IMR-90 (cell line): ENCODE results near the gene ADTRP. TPM values are rescaled to one million over a fixed set of nuclear protein-coding genes. Genes with fewer than 3 reads are reported as not detected.

Experiments used
- ATAC-seq: fragments of 200-7000 bp; cut with Tn5 transposase; 2 replicates; pipeline ENCODE4 v1.9.1; 2020; ENCODE audit warnings: low read depth, mild to moderate bottlenecking, moderate library complexity
- BruUV-seq: library from RNA; stranded (reverse); fragments of 400-500 nt; replicated peaks from 2 replicates; lab custom pipeline; 2021; lab: Mats Ljungman, UMichigan
- CTCF ChIA-PET: fragments of 300-600 bp; formaldehyde crosslinking; extraction: SDS; loops from one replicate; lab custom pipeline; 2021; ENCODE audit warnings: antibody characterized with exemption; lab: Yijun Ruan, JAX
- POLR2A ChIA-PET: fragments of 300-600 bp; sonication (Branson Sonifier 250); formaldehyde crosslinking; loops from one replicate; lab custom pipeline; 2022; ENCODE audit warnings: antibody characterized with exemption; ENCODE audit not compliant: unreplicated experiment; lab: Charles Lee
- DNase-seq: peaks from one replicate; pipeline ENCODE4 v3.0.0; 2013
- H2AFZ ChIP-seq: replicated peaks from 2 replicates; pipeline ENCODE3; 2013; ENCODE audit warnings: low read length, mild to moderate bottlenecking; ENCODE audit not compliant: poor library complexity
- H2AK5ac ChIP-seq: 2 replicates; pipeline ENCODE4 v1.6.1; 2013; ENCODE audit warnings: low read depth, low read length, inconsistent platforms
- H2AK9ac ChIP-seq: replicated peaks from 2 replicates; pipeline ENCODE3; 2013; ENCODE audit warnings: mild to moderate bottlenecking, low read depth, low read length, moderate library complexity; ENCODE audit not compliant: poor library complexity
- H2BK120ac ChIP-seq: 2 replicates; pipeline ENCODE4 v1.6.1; 2013; ENCODE audit warnings: low read depth, low read length, inconsistent platforms
- H2BK15ac ChIP-seq: 3 replicates; pipeline ENCODE4 v1.6.1; 2013; ENCODE audit warnings: low read depth, low read length, inconsistent platforms
- H2BK20ac ChIP-seq: 2 replicates; pipeline ENCODE4 v1.6.1; 2013; ENCODE audit warnings: low read depth, mild to moderate bottlenecking, inconsistent platforms, low read length, moderate library complexity
- H2BK5ac ChIP-seq: 2 replicates; pipeline ENCODE4 v1.6.1; 2013; ENCODE audit warnings: mild to moderate bottlenecking, low read depth, low read length, inconsistent platforms; ENCODE audit not compliant: poor library complexity, severe bottlenecking
- H3K14ac ChIP-seq: replicated peaks from 2 replicates; pipeline ENCODE4 v1.6.1; 2013; ENCODE audit warnings: low read depth, low read length, inconsistent platforms
- H3K18ac ChIP-seq: 2 replicates; pipeline ENCODE4 v1.6.1; 2013; ENCODE audit warnings: low read depth, low read length, control low read depth
- H3K23ac ChIP-seq: 2 replicates; pipeline ENCODE4 v1.6.1; 2013; ENCODE audit warnings: low read depth, low read length, inconsistent platforms
- H3K27ac ChIP-seq: 2 replicates; pipeline ENCODE4 v1.5.1; 2013; ENCODE audit warnings: mild to moderate bottlenecking, control low read depth, low read length; ENCODE audit not compliant: insufficient read depth
- H3K27me3 ChIP-seq: 2 replicates; pipeline ENCODE4 v1.6.1; 2013; ENCODE audit warnings: low read length; ENCODE audit not compliant: control insufficient read depth, insufficient read depth
- H3K36me3 ChIP-seq: 2 replicates; pipeline ENCODE4 v1.6.1; 2013; ENCODE audit warnings: low read length, mixed read lengths; ENCODE audit not compliant: control insufficient read depth, insufficient read depth
- H3K4ac ChIP-seq: 2 replicates; pipeline ENCODE4 v1.6.1; 2013; ENCODE audit warnings: low read depth, low read length, inconsistent platforms
- H3K4me1 ChIP-seq: 2 replicates; pipeline ENCODE4 v1.6.1; 2013; ENCODE audit warnings: low read length, mixed read lengths; ENCODE audit not compliant: control insufficient read depth, insufficient read depth
- H3K4me2 ChIP-seq: 2 replicates; pipeline ENCODE4 v1.6.1; 2013; ENCODE audit warnings: low read depth, mild to moderate bottlenecking, control low read depth, low read length, moderate library complexity
- H3K4me3 ChIP-seq: 2 replicates; pipeline ENCODE4 v1.5.1; 2013; ENCODE audit warnings: low read depth, mild to moderate bottlenecking, control low read depth, low read length, moderate library complexity; ENCODE audit not compliant: insufficient read depth
- H3K56ac ChIP-seq: 2 replicates; pipeline ENCODE4 v1.6.1; 2013; ENCODE audit warnings: low read length, inconsistent platforms; ENCODE audit not compliant: insufficient read depth; ENCODE audit errors: extremely low read depth
- H3K79me1 ChIP-seq, 2 experiments: 2 replicates each; pipeline ENCODE4 v1.6.1; 2013; ENCODE audit warnings: low read length in 2 of 2, inconsistent platforms in 1 of 2, low read depth in 1 of 2
- H3K9ac ChIP-seq: 2 replicates; pipeline ENCODE4 v1.6.1; 2013; ENCODE audit warnings: low read depth, low read length, control low read depth
- H3K9me1 ChIP-seq: 2 replicates; pipeline ENCODE4 v1.6.1; 2013; ENCODE audit warnings: low read length, inconsistent platforms; ENCODE audit not compliant: insufficient read depth
- H3K9me3 ChIP-seq: 2 replicates; pipeline ENCODE4 v1.6.1; 2013; ENCODE audit warnings: low read length; ENCODE audit not compliant: control insufficient read depth, insufficient read depth
- H4K20me1 ChIP-seq: 2 replicates; pipeline ENCODE4 v1.6.1; 2013; ENCODE audit warnings: low read length, inconsistent platforms; ENCODE audit not compliant: insufficient read depth
- H4K5ac ChIP-seq: 2 replicates; pipeline ENCODE4 v1.6.1; 2013; ENCODE audit warnings: mild to moderate bottlenecking, low read depth, low read length, control low read depth
- H4K8ac ChIP-seq, 2 experiments: 2 replicates each; pipeline ENCODE4 v1.6.1; 2013; ENCODE audit warnings: low read depth in 2 of 2, low read length in 2 of 2, control low read depth in 1 of 2, inconsistent platforms in 1 of 2
- H4K91ac ChIP-seq: 2 replicates; pipeline ENCODE4 v1.6.1; 2013; ENCODE audit warnings: low read depth, low read length, inconsistent platforms; ENCODE audit not compliant: insufficient read depth
- BHLHE40 ChIP-seq: fragments of 150-350 bp; IDR thresholded peaks from 2 replicates; pipeline ENCODE4 v1.6.1; 2016; ENCODE audit warnings: mild to moderate bottlenecking, low read depth, low read length
- CEBPB ChIP-seq: IDR thresholded peaks from 2 replicates; pipeline ENCODE4 v1.6.1; 2012; ENCODE audit warnings: low read depth, low read length, improper control_type of control experiment
- CTCF ChIP-seq: conservative IDR thresholded peaks from 2 replicates; pipeline ENCODE4 v1.5.1; 2012; ENCODE audit warnings: mild to moderate bottlenecking, low read depth, low read length, improper control_type of control experiment
- FOS ChIP-seq: fragments of 150-350 bp; IDR thresholded peaks from 2 replicates; pipeline ENCODE4 v1.6.1; 2016; ENCODE audit warnings: low read depth, low read length
- MAZ ChIP-seq: IDR thresholded peaks from 2 replicates; pipeline ENCODE4 v1.6.1; 2012; ENCODE audit warnings: low read depth, mild to moderate bottlenecking, low read length, improper control_type of control experiment, moderate library complexity, borderline replicate concordance
- POLR2A ChIP-seq: IDR thresholded peaks from 2 replicates; pipeline ENCODE4 v1.6.1; 2012; ENCODE audit warnings: mild to moderate bottlenecking, low read depth, low read length
- RAD21 ChIP-seq: IDR thresholded peaks from 2 replicates; pipeline ENCODE4 v1.6.1; 2012; ENCODE audit warnings: low read length, improper control_type of control experiment
- RCOR1 ChIP-seq: IDR thresholded peaks from 2 replicates; pipeline ENCODE4 v1.6.1; 2012; ENCODE audit warnings: mild to moderate bottlenecking, low read length, improper control_type of control experiment; ENCODE audit not compliant: insufficient replicate concordance
- RFX5 ChIP-seq: IDR thresholded peaks from 2 replicates; pipeline ENCODE4 v1.8.0; 2012; ENCODE audit warnings: low read depth, mild to moderate bottlenecking, low read length, moderate library complexity
- SMC3 ChIP-seq: fragments of 150-350 bp; IDR thresholded peaks from 2 replicates; pipeline ENCODE4 v1.6.1; 2016; ENCODE audit warnings: low read depth, mild to moderate bottlenecking, antibody characterized with exemption, low read length, moderate library complexity
- USF2 ChIP-seq: fragments of 150-350 bp; IDR thresholded peaks from 2 replicates; pipeline ENCODE4 v1.6.1; 2017; ENCODE audit warnings: mild to moderate bottlenecking, antibody characterized with exemption, low read length, low read depth
- WGBS, 2 experiments: methylation state at CpG; one replicate each; pipeline versions ENCODE4 v1.1.5 to v1.1.7; 2013; ENCODE audit warnings: missing lambda C conversion rate in 2 of 2; ENCODE audit not compliant: insufficient read length in 1 of 2; ENCODE audit errors: extremely low coverage in 2 of 2; 5-methylcytosine and 5-hydroxymethylcytosine counted together
- dilution Hi-C: fragments of 300-500 bp; cut with HindIII; formaldehyde crosslinking; loops from one replicate; pipeline ENCODE4 v1.14.3; 2018; ENCODE audit warnings: low sequenced_read_pairs; ENCODE audit not compliant: unreplicated experiment
- in situ Hi-C: fragments of 300-500 bp; cut with MboI; formaldehyde crosslinking; loops from 3 replicates; pipeline ENCODE4 v1.14.3; 2019; ENCODE audit warnings: low sequenced_read_pairs, inconsistent platforms, mixed read lengths
- intact Hi-C: fragments of 100-400 bp; cut with micrococcal nuclease; formaldehyde crosslinking; loops from 2 replicates; pipeline ENCODE4 v1.10.0; 2022
- polyA plus RNA-seq, 3 experiments: library from polyadenylated mRNA; depleted of rRNA; stranded (reverse); fragments of >200 nt; gene quantifications; 2 replicates each; pipeline ENCODE4 v1.2.3, GENCODE V29; 2012; ENCODE audit warnings: low replicate concordance in 1 of 3
- total RNA-seq: library from RNA; depleted of rRNA; stranded (reverse); fragments of >200 nt; gene quantifications from 2 replicates; pipeline ENCODE4 v1.2.3, GENCODE V29; 2012

Gene ADTRP
- total and polyA plus RNA-seq, 2 of the 4 experiments (the other 2 are of a cell fraction): 0.50 to 0.72 TPM

GRCh38 chr6:11734861-11735613, 43.6 kb downstream of the ADTRP start:
- no CpG with 5 or more reads among the region's 6 CpGs for WGBS, 2 experiments
- H3K9me3 ChIP-seq: no peaks in the 10 kb centered on the region
- ChIA-PET POLR2A (no interaction called here), CTCF (no interaction called here)
- no peaks in the 10 kb centered on the region for H3K4me1 ChIP-seq
- no TSS peak for BruUV-seq
- no peak overlapping the region for H2AFZ ChIP-seq
- no peak overlapping the region for H3K4me2 ChIP-seq
- H3K79me1 ChIP-seq: no peaks in the 10 kb centered on the region
- no peak for DNase-seq
- dilution Hi-C loops: no loop called here
- no peak overlapping the region for H2BK5ac ChIP-seq
- H2AK9ac ChIP-seq: no peak overlapping the region
- no peak overlapping the region for H3K18ac ChIP-seq
- H2BK20ac ChIP-seq: no peak overlapping the region
- H4K91ac ChIP-seq: no peak overlapping the region
- H4K5ac ChIP-seq: no peak overlapping the region
- no peak overlapping the region for H3K27ac ChIP-seq
- H4K20me1 ChIP-seq: no peaks in the 10 kb centered on the region
- ATAC-seq: no peak
- no peak overlapping the region for H2AK5ac ChIP-seq
- no peak overlapping the region for H2BK15ac ChIP-seq
- no peaks in the 10 kb centered on the region; the same call in 1 of the 2 replicates for H3K27me3 ChIP-seq
- H3K9me1 ChIP-seq: no peaks in the 10 kb centered on the region
- H3K4ac ChIP-seq: no peak overlapping the region
- no peak for TF ChIP-seq FOS
- TF ChIP-seq RCOR1: no peak
- TF ChIP-seq MAZ: no peak
- no peak for TF ChIP-seq RFX5
- TF ChIP-seq POLR2A: no peak
- TF ChIP-seq CTCF: no peak
- no peak for TF ChIP-seq SMC3
- no peak for TF ChIP-seq RAD21
- no peak for TF ChIP-seq CEBPB
- no peak for TF ChIP-seq BHLHE40
- TF ChIP-seq USF2: no peak
- no peak overlapping the region for H4K8ac ChIP-seq
- no peak overlapping the region for H2BK120ac ChIP-seq
- in situ Hi-C loops: no loop called here
- H3K36me3 ChIP-seq: no peaks in the 10 kb centered on the region
- no peak overlapping the region for H3K14ac ChIP-seq
- H3K56ac ChIP-seq: no peak overlapping the region
- H3K23ac ChIP-seq: no peak overlapping the region
- no peak overlapping the region for H3K4me3 ChIP-seq
- intact Hi-C loops: no loop called here
- H3K9ac ChIP-seq: no peak overlapping the region
